GM21360 (cell line): ENCODE measurements around the gene HMOX2.
A peak's percentile ranks its signal among the peaks of the same experiment; 100 is the strongest.

ENCODE experiments used
- ATAC-seq: cut with Tn5 transposase; IDR thresholded peaks from one replicate; pipeline ENCODE4 v1.9.1; 2021; ENCODE audit warnings: mild to moderate bottlenecking, moderate library complexity; ENCODE audit not compliant: unreplicated experiment

The HMOX2 gene

GRCh38 chr16:4499196-4499555, 23.0 kb downstream of the HMOX2 start:
- no peak for ATAC-seq

GRCh38 chr16:4500272-4500671, 24.1 kb downstream of the HMOX2 start:
- ATAC-seq: no peak

GRCh38 chr16:4501071-4501478, 24.9 kb downstream of the HMOX2 start:
- no peak for ATAC-seq

- ATAC-seq: peak; percentile 63
Measured at GRCh38 chr16:4505356-4506147, 29.4 kb downstream of the HMOX2 start.

GRCh38 chr16:4506450-4506849, 30.3 kb downstream of the HMOX2 start:
- ATAC-seq: no peak

- ATAC-seq: no peak
Measured at GRCh38 chr16:4507588-4508345, 31.6 kb downstream of the HMOX2 start.

GRCh38 chr16:4508806-4509205, 32.6 kb downstream of the HMOX2 start:
- no peak for ATAC-seq

GRCh38 chr16:4509420-4509819, 33.2 kb downstream of the HMOX2 start:
- ATAC-seq: no peak

- ATAC-seq: no peak
Measured at GRCh38 chr16:4510131-4510530, 33.9 kb downstream of the HMOX2 start.

GRCh38 chr16:4510747-4511426, 34.7 kb downstream of the HMOX2 start:
- no peak for ATAC-seq

GRCh38 chr16:4511441-4512082, 35.4 kb downstream of the HMOX2 start:
- no peak for ATAC-seq

GRCh38 chr16:4512473-4512872, 36.3 kb downstream of the HMOX2 start:
- no peak for ATAC-seq

- no peak for ATAC-seq
Measured at GRCh38 chr16:4513086-4513860, 37.1 kb downstream of the HMOX2 start.

GRCh38 chr16:4513881-4514280, 37.7 kb downstream of the HMOX2 start:
- no peak for ATAC-seq

GRCh38 chr16:4514606-4515005, 38.4 kb downstream of the HMOX2 start:
- ATAC-seq: no peak

GRCh38 chr16:4515611-4516233, 39.5 kb downstream of the HMOX2 start:
- ATAC-seq: no peak

- ATAC-seq: no peak
Measured at GRCh38 chr16:4517812-4518680, 41.8 kb downstream of the HMOX2 start.

GRCh38 chr16:4519274-4520058, 43.3 kb downstream of the HMOX2 start:
- ATAC-seq: no peak
